H9 (cell line): ENCODE data around the gene ELANE. TPM values are rescaled to one million over a fixed set of nuclear protein-coding genes. Genes with fewer than 3 reads are reported as not detected.
A peak's percentile ranks its signal among the peaks of the same experiment; 100 is the strongest.

Source experiments
- DNase-seq: peaks from one replicate; pipeline ENCODE4 v3.0.0-alpha.2; 2017
- H2AFZ ChIP-seq: one replicate; pipeline ENCODE4 v1.6.1; 2013; ENCODE audit warnings: mild to moderate bottlenecking, low read length, control low read depth, moderate library complexity
- H2AK5ac ChIP-seq: 2 replicates; pipeline ENCODE4 v1.6.1; 2013; ENCODE audit warnings: low read length, control low read depth, mixed read lengths; ENCODE audit not compliant: insufficient read length
- H2BK120ac ChIP-seq: one replicate; pipeline ENCODE4 v1.6.1; 2013; ENCODE audit warnings: low read depth, mild to moderate bottlenecking, low read length, control low read depth, inconsistent platforms; ENCODE audit not compliant: poor library complexity, severe bottlenecking
- H2BK12ac ChIP-seq: 2 replicates; pipeline ENCODE4 v1.6.1; 2013; ENCODE audit warnings: low read length, control low read depth, mixed read lengths, low read depth; ENCODE audit not compliant: insufficient read length
- H2BK15ac ChIP-seq: 2 replicates; pipeline ENCODE4 v1.6.1; 2013; ENCODE audit warnings: low read depth, low read length, control low read depth
- H2BK20ac ChIP-seq: one replicate; pipeline ENCODE4 v1.6.1; 2013; ENCODE audit warnings: low read depth, mild to moderate bottlenecking, low read length, control low read depth, inconsistent platforms; ENCODE audit not compliant: poor library complexity, severe bottlenecking
- H2BK5ac ChIP-seq: 2 replicates; pipeline ENCODE4 v1.6.1; 2013; ENCODE audit warnings: low read length, control low read depth, mixed read lengths; ENCODE audit not compliant: insufficient read length
- H3K14ac ChIP-seq: 2 replicates; pipeline ENCODE4 v1.6.1; 2013; ENCODE audit warnings: low read length, control low read depth; ENCODE audit not compliant: insufficient read depth
- H3K18ac ChIP-seq: 2 replicates; pipeline ENCODE4 v1.6.1; 2013; ENCODE audit warnings: low read depth, mild to moderate bottlenecking, mixed read lengths, low read length, control low read depth; ENCODE audit not compliant: insufficient read length
- H3K23ac ChIP-seq: 2 replicates; pipeline ENCODE4 v1.6.1; 2013; ENCODE audit warnings: low read length, control low read depth, mixed read lengths, low read depth; ENCODE audit not compliant: insufficient read length
- H3K23me2 ChIP-seq: 2 replicates; pipeline ENCODE4 v1.6.1; 2013; ENCODE audit warnings: low read depth, mild to moderate bottlenecking, mixed read lengths, low read length, control low read depth; ENCODE audit not compliant: insufficient read length, poor library complexity, severe bottlenecking
- H3K27ac ChIP-seq: 2 replicates; pipeline ENCODE4 v1.5.1; 2013; ENCODE audit warnings: low read length, control low read depth, mixed read lengths, low read depth; ENCODE audit not compliant: insufficient read length
- H3K27me3 ChIP-seq: 2 replicates; pipeline ENCODE4 v1.6.1; 2013; ENCODE audit warnings: low read length, control low read depth, inconsistent platforms; ENCODE audit not compliant: insufficient read depth
- H3K4ac ChIP-seq: 2 replicates; pipeline ENCODE4 v1.6.1; 2013; ENCODE audit warnings: low read depth, mild to moderate bottlenecking, control low read depth, inconsistent platforms, low read length, moderate library complexity
- H3K4me1 ChIP-seq: 2 replicates; pipeline ENCODE4 v1.6.1; 2013; ENCODE audit warnings: low read length, control low read depth, inconsistent platforms; ENCODE audit not compliant: insufficient read depth
- H3K4me2 ChIP-seq: 2 replicates; pipeline ENCODE4 v1.6.1; 2013; ENCODE audit warnings: low read length, control low read depth, mixed read lengths; ENCODE audit not compliant: insufficient read length, insufficient read depth
- H3K56ac ChIP-seq: 2 replicates; pipeline ENCODE4 v1.6.1; 2013; ENCODE audit warnings: low read depth, mild to moderate bottlenecking, mixed read lengths, low read length, control low read depth; ENCODE audit not compliant: insufficient read length
- H3K79me1 ChIP-seq: 2 replicates; pipeline ENCODE4 v1.6.1; 2013; ENCODE audit warnings: low read depth, mild to moderate bottlenecking, moderate library complexity, low read length, control low read depth, inconsistent platforms; ENCODE audit not compliant: insufficient read depth, poor library complexity, severe bottlenecking
- H3K79me2 ChIP-seq: 2 replicates; pipeline ENCODE4 v1.6.1; 2013; ENCODE audit warnings: low read length, control low read depth, inconsistent platforms; ENCODE audit not compliant: insufficient read depth
- H3K9ac ChIP-seq: 2 replicates; pipeline ENCODE4 v1.6.1; 2013; ENCODE audit warnings: low read length, control low read depth, mixed read lengths; ENCODE audit not compliant: insufficient read length; ENCODE audit errors: extremely low read depth
- H3K9me3 ChIP-seq: one replicate; pipeline ENCODE4 v1.6.1; 2013; ENCODE audit warnings: low read depth, low read length, inconsistent platforms; ENCODE audit not compliant: control insufficient read depth
- H3T11ph ChIP-seq: one replicate; pipeline ENCODE4 v1.6.1; 2013; ENCODE audit warnings: mild to moderate bottlenecking, low read length, control low read depth, inconsistent platforms
- H4K20me1 ChIP-seq: one replicate; pipeline ENCODE4 v1.6.1; 2013; ENCODE audit not compliant: control insufficient read depth, insufficient read length, insufficient read depth
- H4K5ac ChIP-seq: 2 replicates; pipeline ENCODE4 v1.6.1; 2013; ENCODE audit warnings: low read depth, mild to moderate bottlenecking, mixed read lengths, low read length, control low read depth; ENCODE audit not compliant: insufficient read length
- H4K8ac ChIP-seq: replicated peaks from 2 replicates; pipeline ENCODE4 v1.6.1; 2013; ENCODE audit warnings: low read length, control low read depth, mixed read lengths, low read depth; ENCODE audit not compliant: insufficient read length
- H4K91ac ChIP-seq: 2 replicates; pipeline ENCODE4 v1.6.1; 2013; ENCODE audit warnings: low read depth, mild to moderate bottlenecking, moderate library complexity, mixed read lengths, low read length, control low read depth; ENCODE audit not compliant: insufficient read length
- H3K27ac Mint-ChIP-seq, 3 experiments: 2 replicates in 2 of 3; 3 replicates in 1 of 3; pipeline ENCODE4 v1.8.0; 2020 to 2021; ENCODE audit warnings: mixed read lengths in 3 of 3, mild to moderate bottlenecking in 1 of 3, moderate library complexity in 1 of 3
- H3K27me3 Mint-ChIP-seq: 2 replicates; pipeline ENCODE4 v1.8.0; 2021; ENCODE audit warnings: low read depth, mild to moderate bottlenecking, moderate library complexity, mixed read lengths
- H3K36me3 Mint-ChIP-seq, 3 experiments: 2 replicates in 2 of 3; 3 replicates in 1 of 3; pipeline ENCODE4 v1.8.0; 2020 to 2021; ENCODE audit warnings: low read depth in 3 of 3, mixed read lengths in 3 of 3; ENCODE audit not compliant: insufficient read depth in 1 of 3
- H3K4me1 Mint-ChIP-seq, 2 experiments: 2 replicates each; pipeline ENCODE4 v1.8.0; 2020; ENCODE audit warnings: mixed read lengths in 2 of 2
- H3K4me3 Mint-ChIP-seq, 2 experiments: 2 replicates in 1 of 2; 3 replicates in 1 of 2; pipeline ENCODE4 v1.8.0; 2020 to 2021; ENCODE audit warnings: mild to moderate bottlenecking in 2 of 2, mixed read lengths in 2 of 2, moderate library complexity in 1 of 2
- H3K9me3 Mint-ChIP-seq, 2 experiments: 2 replicates in 1 of 2; 3 replicates in 1 of 2; pipeline ENCODE4 v1.8.0; 2020; ENCODE audit warnings: mild to moderate bottlenecking in 2 of 2, mixed read lengths in 2 of 2, moderate library complexity in 1 of 2
- CTCF ChIP-seq: fragments of 200-600 bp; sonication (generic); conservative IDR thresholded peaks from 3 replicates; pipeline ENCODE4 v1.8.0; 2021; ENCODE audit warnings: antibody characterized with exemption, mild to moderate bottlenecking
- WGBS: extraction: QIAGEN DNeasy Blood & Tissue Kit; methylation state at CpG from one replicate; pipeline ENCODE4 v1.1.7; 2013; ENCODE audit warnings: missing lambda C conversion rate, low lambda C conversion rate, mixed read lengths; ENCODE audit not compliant: insufficient read length; ENCODE audit errors: extremely low coverage; 5-methylcytosine and 5-hydroxymethylcytosine counted together
- total RNA-seq: library from RNA; stranded (reverse); gene quantifications from 2 replicates; pipeline ENCODE4 v1.2.1, GENCODE V29; 2021

The ELANE gene
- total RNA-seq, 1 experiment from 2014 or later, result not detected

- Histone ChIP-seq H3K4me1 (no peaks in the 10 kb centered on the region; the same call in 1 of the 2 replicates), H4K5ac (no peak overlapping the region), H4K8ac (no peak overlapping the region), H3K9me3 (no peaks in the 10 kb centered on the region), H2BK20ac (no peak overlapping the region), H3K56ac (no peak overlapping the region), H2BK5ac (no peak overlapping the region), H4K91ac (no peak overlapping the region), H3K23ac (no peak overlapping the region), H3T11ph (no peak overlapping the region), H2AFZ (no peak overlapping the region), H2BK12ac (no peak overlapping the region), H4K20me1 (peaks cover 4% of the 10 kb centered on the region), H3K18ac (no peak overlapping the region), H3K79me1 (peaks cover 13% of the 10 kb centered on the region), H3K4me2 (no peak overlapping the region), H3K27me3 (no peaks in the 10 kb centered on the region), H2BK120ac (no peak overlapping the region), H3K14ac (no peak overlapping the region), H3K79me2 (peaks cover 63% of the 10 kb centered on the region), H3K9ac (no peak overlapping the region), H3K27ac (no peak overlapping the region), H2BK15ac (no peak overlapping the region), H2AK5ac (no peak overlapping the region), H3K4ac (no peak overlapping the region), H3K23me2 (peaks cover 9% of the 10 kb centered on the region)
- no peaks in the 10 kb centered on the region for H3K27me3 Mint-ChIP-seq
- H3K9me3 Mint-ChIP-seq, result no peaks in the 10 kb centered on the region; a peak in 1 of 5 replicates
- TF ChIP-seq CTCF, result no peak
- H3K4me1 Mint-ChIP-seq, result peaks cover 23 to 36% of the 10 kb centered on the region in 2 experiments
- no peak for DNase-seq
- no CpG with 5 or more reads among the region's 17 CpGs for WGBS
- H3K27ac Mint-ChIP-seq, result peak overlapping the region; percentile 49 to 87 (median 84); a peak in 4 of 7 replicates
- H3K4me3 Mint-ChIP-seq, result no peak overlapping the region
- H3K36me3 Mint-ChIP-seq, result peaks cover 61 to 84% (median 80%) of the 10 kb centered on the region in 3 experiments
These were observed 49.0 kb upstream of the ELANE start for GRCh38 chr19:803099-803561.
